SU-DHL-6 (cell line): Measurements from ENCODE around the gene ACAD11.

Source experiments
- EZH2phosphoT487 ChIP-seq: fragments of 200-600 bp; sonication (generic), shearing (Covaris generic); conservative IDR thresholded peaks from 2 replicates; pipeline ENCODE4 v1.6.1; 2018; ENCODE audit warnings: mild to moderate bottlenecking, antibody characterized with exemption, low read length, moderate library complexity, mixed read lengths
- TF ChIP-seq, protein P1 (sequence below): fragments of 200-600 bp; sonication (generic); IDR thresholded peaks from one replicate; pipeline ENCODE4 v1.5.1; 2017; ENCODE audit warnings: antibody characterized with exemption, mild to moderate bottlenecking, low read length, moderate library complexity; ENCODE audit not compliant: insufficient read depth, poor library complexity, severe bottlenecking

DNA sequence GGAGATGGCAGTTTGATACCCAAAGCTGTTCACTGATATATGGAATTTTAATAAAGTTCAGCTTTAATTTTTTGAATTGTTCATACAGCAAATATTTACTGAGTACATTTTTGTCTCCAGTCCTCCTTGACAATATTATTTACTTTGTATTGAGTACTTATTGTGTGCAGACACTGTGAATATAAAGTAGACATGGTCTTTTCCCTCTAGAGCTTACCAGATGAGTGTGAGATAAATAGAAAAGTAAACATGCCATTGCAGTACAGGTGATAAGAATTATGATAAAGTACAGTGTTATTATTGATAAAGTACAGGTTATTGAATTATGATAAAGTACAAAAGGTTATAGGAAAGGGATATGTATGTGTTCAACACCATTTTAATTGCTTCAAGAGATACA is 2.6 kb upstream of the ACAD11 start:
- TF ChIP-seq, protein P1, sequence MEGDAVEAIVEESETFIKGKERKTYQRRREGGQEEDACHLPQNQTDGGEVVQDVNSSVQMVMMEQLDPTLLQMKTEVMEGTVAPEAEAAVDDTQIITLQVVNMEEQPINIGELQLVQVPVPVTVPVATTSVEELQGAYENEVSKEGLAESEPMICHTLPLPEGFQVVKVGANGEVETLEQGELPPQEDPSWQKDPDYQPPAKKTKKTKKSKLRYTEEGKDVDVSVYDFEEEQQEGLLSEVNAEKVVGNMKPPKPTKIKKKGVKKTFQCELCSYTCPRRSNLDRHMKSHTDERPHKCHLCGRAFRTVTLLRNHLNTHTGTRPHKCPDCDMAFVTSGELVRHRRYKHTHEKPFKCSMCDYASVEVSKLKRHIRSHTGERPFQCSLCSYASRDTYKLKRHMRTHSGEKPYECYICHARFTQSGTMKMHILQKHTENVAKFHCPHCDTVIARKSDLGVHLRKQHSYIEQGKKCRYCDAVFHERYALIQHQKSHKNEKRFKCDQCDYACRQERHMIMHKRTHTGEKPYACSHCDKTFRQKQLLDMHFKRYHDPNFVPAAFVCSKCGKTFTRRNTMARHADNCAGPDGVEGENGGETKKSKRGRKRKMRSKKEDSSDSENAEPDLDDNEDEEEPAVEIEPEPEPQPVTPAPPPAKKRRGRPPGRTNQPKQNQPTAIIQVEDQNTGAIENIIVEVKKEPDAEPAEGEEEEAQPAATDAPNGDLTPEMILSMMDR = no peak
- no peak for TF ChIP-seq EZH2phosphoT487
